Measurements from ENCODE around the gene TELO2. TPM values are rescaled to one million over a fixed set of nuclear protein-coding genes. Genes with fewer than 3 reads are reported as not detected.

TELO2 gene
- 10 to 100 TPM; 53.9 to 57.1 TPM for total RNA-seq

- Mint-ChIP-seq H3K36me3 (no peaks in the 10 kb centered on the region), H3K9me3 (no peaks in the 10 kb centered on the region), H3K27ac (peak within 1 kb of the TSS; percentile 98), H3K4me1 (peaks cover 8% of the 10 kb centered on the region), H3K4me3 (peak within 1 kb of the TSS; percentile 94), H3K27me3 (no peaks in the 10 kb centered on the region)
- ATAC-seq (ENCODE audit: low read depth) (peak; percentile 86), DNase-seq (peak; percentile 95)
- POLR2A ChIA-PET: interaction anchor here (0.6 to 3.5 kb wide), 9 partner anchors 11 to 213 kb away, joined by 4 to 26 read pairs (median 5); partner anchors contain the start of genes MAPK8IP3, TMEM204 and UQCC4
Observed at GRCh38 chr16:1492923-1493745, at the start of gene TELO2. TELO2 (plus strand) TSS chr16:1493360; CDS start chr16:1494282, 922 bp downstream.

DNA sequence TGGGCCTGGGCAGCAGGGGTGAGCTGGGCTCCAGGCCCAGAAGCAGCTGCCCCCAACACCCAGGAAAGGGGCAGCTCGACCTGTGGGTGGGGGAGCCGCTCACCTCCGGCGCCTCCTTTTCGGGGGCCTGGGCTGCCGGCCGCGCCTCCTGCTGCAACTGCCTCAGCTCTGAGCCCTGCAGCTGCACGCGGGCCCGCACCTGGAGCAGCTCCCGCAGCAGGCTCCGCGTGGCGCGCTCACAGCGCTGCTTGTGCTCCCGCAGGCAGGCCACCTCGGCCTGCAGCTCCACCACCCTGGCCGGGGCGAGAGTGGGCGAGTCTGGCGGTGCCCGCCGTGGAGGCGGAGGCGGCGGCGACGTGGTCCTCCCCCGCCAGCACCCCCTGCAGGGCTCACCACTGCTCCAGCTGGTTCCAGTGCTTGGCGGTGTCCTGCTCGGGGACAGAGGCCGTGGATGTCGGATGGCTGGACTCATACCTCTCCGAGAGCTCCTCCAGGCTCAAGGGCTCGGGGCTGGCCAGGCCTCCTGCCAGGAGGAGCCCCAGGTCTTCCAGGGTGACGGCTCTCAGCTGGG, 49.7 kb upstream of the TELO2 start:
- DNase-seq (no peak), ATAC-seq (ENCODE audit: low read depth) (no peak)
- no peaks in the 10 kb centered on the region for H3K4me1 Mint-ChIP-seq
- no peak overlapping the region for H3K4me3 Mint-ChIP-seq
- H3K9me3 Mint-ChIP-seq: no peaks in the 10 kb centered on the region
- no peaks in the 10 kb centered on the region for H3K36me3 Mint-ChIP-seq
- POLR2A ChIA-PET: no interaction called here
- no peak overlapping the region for H3K27ac Mint-ChIP-seq
- no peaks in the 10 kb centered on the region for H3K27me3 Mint-ChIP-seq

GRCh38 chr16:1443980-1444729, 49.0 kb upstream of the TELO2 start, which contains the start of gene CCDC154:
CCDC154 (minus strand) TSS chr16:1444556; CDS start chr16:1444322, 234 bp downstream.
- ATAC-seq (ENCODE audit: low read depth): no peak
- H3K9me3 Mint-ChIP-seq: no peaks in the 10 kb centered on the region
- H3K36me3 Mint-ChIP-seq: no peaks in the 10 kb centered on the region
- H3K4me1 Mint-ChIP-seq: no peaks in the 10 kb centered on the region
- POLR2A ChIA-PET: interaction anchor here (0.5 kb wide), 1 partner anchor 31 kb away, joined by 11 read pairs; no protein-coding TSS in a partner anchor
- DNase-seq: no peak
- no peaks in the 10 kb centered on the region for H3K27me3 Mint-ChIP-seq
- no peak within 1 kb of the TSS for H3K4me3 Mint-ChIP-seq
- H3K27ac Mint-ChIP-seq: no peak within 1 kb of the TSS

- Mint-ChIP-seq H3K9me3 (no peaks in the 10 kb centered on the region), H3K27me3 (no peaks in the 10 kb centered on the region), H3K27ac (no peak overlapping the region), H3K4me3 (no peak overlapping the region), H3K4me1 (no peaks in the 10 kb centered on the region), H3K36me3 (no peaks in the 10 kb centered on the region)
- ATAC-seq (ENCODE audit: low read depth): no peak
- no peak for DNase-seq
- POLR2A ChIA-PET: no interaction called here
Observed at GRCh38 chr16:1444730-1445517, 48.2 kb upstream of the TELO2 start.

- POLR2A ChIA-PET: no interaction called here
- no peak overlapping the region for H3K27ac Mint-ChIP-seq
- H3K4me3 Mint-ChIP-seq: no peak overlapping the region
- no peak for ATAC-seq (ENCODE audit: low read depth)
- no peaks in the 10 kb centered on the region for H3K9me3 Mint-ChIP-seq
- H3K4me1 Mint-ChIP-seq: no peaks in the 10 kb centered on the region
- no peak for DNase-seq
- no peaks in the 10 kb centered on the region for H3K36me3 Mint-ChIP-seq
- H3K27me3 Mint-ChIP-seq: no peaks in the 10 kb centered on the region
Observed at GRCh38 chr16:1445518-1446203, 47.5 kb upstream of the TELO2 start.

GRCh38 chr16:1446296-1447080, 46.7 kb upstream of the TELO2 start:
- no peaks in the 10 kb centered on the region for H3K27me3 Mint-ChIP-seq

GRCh38 chr16:1447965-1448364, 45.2 kb upstream of the TELO2 start:
- Mint-ChIP-seq H3K4me3 (no peak overlapping the region), H3K27ac (no peak overlapping the region), H3K27me3 (no peaks in the 10 kb centered on the region), H3K9me3 (no peaks in the 10 kb centered on the region), H3K36me3 (no peaks in the 10 kb centered on the region), H3K4me1 (no peaks in the 10 kb centered on the region)
- POLR2A ChIA-PET: no interaction called here
- no peak for ATAC-seq (ENCODE audit: low read depth)
- no peak for DNase-seq

More at GRCh38 chr16:1446296-1447080, 46.7 kb upstream of the TELO2 start:
- Mint-ChIP-seq H3K4me3 (no peak overlapping the region), H3K27ac (no peak overlapping the region), H3K9me3 (no peaks in the 10 kb centered on the region), H3K4me1 (no peaks in the 10 kb centered on the region), H3K36me3 (no peaks in the 10 kb centered on the region)
- ATAC-seq (ENCODE audit: low read depth): no peak
- DNase-seq: no peak
- POLR2A ChIA-PET: no interaction called here

GRCh38 chr16:1448536-1449116, 44.5 kb upstream of the TELO2 start:
- POLR2A ChIA-PET: no interaction called here
- H3K27ac Mint-ChIP-seq: no peak overlapping the region
- H3K36me3 Mint-ChIP-seq: no peaks in the 10 kb centered on the region
- H3K27me3 Mint-ChIP-seq: no peaks in the 10 kb centered on the region
- no peaks in the 10 kb centered on the region for H3K9me3 Mint-ChIP-seq
- peaks cover under 1% of the 10 kb centered on the region for H3K4me1 Mint-ChIP-seq
- ATAC-seq (ENCODE audit: low read depth): no peak
- DNase-seq: no peak
- H3K4me3 Mint-ChIP-seq: no peak overlapping the region

DNA sequence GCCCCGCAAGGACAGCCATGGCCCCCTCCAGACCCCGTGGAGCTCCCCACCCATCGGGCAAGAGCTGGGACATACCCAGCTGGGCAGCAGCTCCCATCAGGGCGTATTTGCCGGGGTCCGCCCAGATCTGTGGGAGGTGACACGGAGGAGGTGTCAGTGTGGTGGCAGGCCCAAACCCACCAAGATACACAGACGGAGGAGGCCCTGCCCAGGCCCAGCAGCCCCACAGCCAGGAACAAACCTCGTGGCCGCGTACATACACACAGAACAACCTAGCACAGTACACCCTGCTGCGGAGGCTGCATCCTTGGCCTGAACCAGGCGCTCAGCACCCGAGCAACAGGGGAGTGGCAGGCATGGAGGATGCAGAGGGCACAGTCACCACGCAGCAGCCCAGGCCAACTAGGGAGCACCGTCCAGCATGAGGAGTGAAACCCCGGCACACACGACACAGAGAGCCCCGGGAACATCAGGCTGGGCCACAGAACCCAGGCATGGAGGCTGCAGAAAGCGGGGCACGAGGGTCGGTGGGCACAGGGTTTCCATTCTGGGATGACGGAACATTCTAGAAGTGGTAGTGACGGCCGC, 43.9 kb upstream of the TELO2 start:
- POLR2A ChIA-PET: no interaction called here
- no peak overlapping the region for H3K27ac Mint-ChIP-seq
- no peaks in the 10 kb centered on the region for H3K36me3 Mint-ChIP-seq
- DNase-seq: no peak
- no peak overlapping the region for H3K4me3 Mint-ChIP-seq
- no peak for ATAC-seq (ENCODE audit: low read depth)
- peaks cover 5% of the 10 kb centered on the region for H3K4me1 Mint-ChIP-seq
- no peaks in the 10 kb centered on the region for H3K27me3 Mint-ChIP-seq
- H3K9me3 Mint-ChIP-seq: no peaks in the 10 kb centered on the region

DNA sequence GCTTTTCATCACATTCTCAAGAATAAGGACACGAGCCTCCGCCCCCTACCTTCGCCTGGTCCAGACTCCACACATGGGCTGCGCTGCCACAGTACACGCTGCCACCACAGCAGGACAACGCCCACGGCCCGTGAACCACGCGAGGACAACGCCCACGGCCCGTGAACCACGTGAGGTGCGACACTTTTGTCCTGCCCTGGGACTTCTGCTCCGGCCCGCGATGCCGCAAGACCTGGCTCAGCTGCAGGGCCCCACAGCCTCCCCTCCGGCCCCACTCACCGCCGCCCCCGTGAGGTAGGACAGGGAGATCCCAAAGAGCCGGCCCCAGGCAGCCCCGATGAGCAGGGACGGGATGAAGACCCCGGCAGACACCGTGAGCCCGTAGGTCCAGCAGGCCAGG, 42.9 kb upstream of the TELO2 start:
- Mint-ChIP-seq H3K27ac (no peak overlapping the region), H3K9me3 (no peaks in the 10 kb centered on the region), H3K36me3 (no peaks in the 10 kb centered on the region), H3K4me1 (peaks cover 6% of the 10 kb centered on the region), H3K27me3 (no peaks in the 10 kb centered on the region), H3K4me3 (no peak overlapping the region)
- DNase-seq (peak; percentile 30), ATAC-seq (ENCODE audit: low read depth) (no peak)
- POLR2A ChIA-PET: no interaction called here

DNA sequence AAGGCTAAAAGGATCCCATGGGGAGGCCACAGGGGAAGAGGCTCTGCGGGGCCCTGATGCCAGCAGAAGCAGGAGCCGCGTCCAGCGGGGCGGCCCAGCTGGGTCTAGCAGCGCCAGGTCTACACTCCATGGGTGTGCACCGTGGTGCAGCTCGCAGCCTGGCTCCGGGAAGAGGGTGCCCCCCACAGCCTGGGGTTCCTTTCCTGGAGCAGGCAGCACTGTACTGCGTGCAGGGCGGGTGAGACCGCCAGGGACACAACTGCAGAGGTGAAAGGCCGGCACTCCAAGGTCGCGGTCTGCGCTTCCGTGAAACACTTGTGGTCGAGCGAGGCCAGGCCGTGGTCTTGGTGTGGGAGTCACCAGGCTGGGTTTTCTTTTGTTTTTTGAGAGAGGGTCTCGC, 42.3 kb upstream of the TELO2 start:
- POLR2A ChIA-PET: no interaction called here
- Mint-ChIP-seq H3K4me1 (peaks cover 6% of the 10 kb centered on the region), H3K27ac (no peak overlapping the region), H3K27me3 (no peaks in the 10 kb centered on the region), H3K9me3 (no peaks in the 10 kb centered on the region), H3K4me3 (no peak overlapping the region), H3K36me3 (no peaks in the 10 kb centered on the region)
- ATAC-seq (ENCODE audit: low read depth) (no peak), DNase-seq (no peak)
